DND-41 (cell line): ENCODE results near the gene DNLZ.

Experiments used
- CTCF ChIP-seq: IDR thresholded peaks from 2 replicates; pipeline ENCODE4 v1.5.1; 2012; ENCODE audit warnings: borderline replicate concordance, low read length, moderate library complexity, mild to moderate bottlenecking; ENCODE audit not compliant: poor library complexity, severe bottlenecking; ENCODE audit errors: extremely low read depth
- EZH2 ChIP-seq: IDR thresholded peaks from 3 replicates; pipeline ENCODE4 v1.6.1; 2012; ENCODE audit warnings: borderline replicate concordance, low read depth, mild to moderate bottlenecking, moderate library complexity, low read length, inconsistent platforms; ENCODE audit not compliant: severe bottlenecking

- TF ChIP-seq EZH2, result no peak
- no peak for TF ChIP-seq CTCF
Observed at GRCh38 chr9:136353757-136354488, 9.6 kb downstream of the DNLZ start.
